ENCODE data around the gene DGKD.
A peak's percentile ranks its signal among the peaks of the same experiment; 100 is the strongest.
"Not testable (repeated sequence)": the region's sequence is repeated elsewhere in the genome, so short reads cannot be mapped to it uniquely, and the experiment has no call there.

The DGKD gene

DNA sequence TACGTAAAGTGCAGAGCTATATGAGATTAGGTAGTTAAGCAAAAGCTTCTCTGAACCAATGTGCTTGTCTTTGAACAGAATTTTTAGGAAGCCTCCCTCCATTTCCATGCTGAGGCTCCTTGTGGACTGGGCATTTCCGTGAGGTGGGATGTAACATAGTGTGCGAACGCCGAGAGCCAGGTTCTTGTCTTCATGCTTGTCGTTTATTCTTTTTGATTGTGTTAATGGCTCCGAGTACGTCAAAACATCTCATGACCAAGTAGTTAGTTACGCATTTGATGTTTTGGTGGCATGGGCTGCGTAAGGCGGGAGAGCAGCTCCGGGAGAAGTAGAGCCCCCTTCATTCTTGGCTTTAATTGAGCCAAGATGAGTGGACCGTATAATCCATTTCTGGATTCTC, 32.9 kb downstream of the DGKD start:
- no peak for DNase-seq

GRCh38 chr2:233387667-233388528, 33.6 kb downstream of the DGKD start:
- no peak for DNase-seq

- DNase-seq, result no peak
Measured at GRCh38 chr2:233389601-233390125, 35.4 kb downstream of the DGKD start.

DNA sequence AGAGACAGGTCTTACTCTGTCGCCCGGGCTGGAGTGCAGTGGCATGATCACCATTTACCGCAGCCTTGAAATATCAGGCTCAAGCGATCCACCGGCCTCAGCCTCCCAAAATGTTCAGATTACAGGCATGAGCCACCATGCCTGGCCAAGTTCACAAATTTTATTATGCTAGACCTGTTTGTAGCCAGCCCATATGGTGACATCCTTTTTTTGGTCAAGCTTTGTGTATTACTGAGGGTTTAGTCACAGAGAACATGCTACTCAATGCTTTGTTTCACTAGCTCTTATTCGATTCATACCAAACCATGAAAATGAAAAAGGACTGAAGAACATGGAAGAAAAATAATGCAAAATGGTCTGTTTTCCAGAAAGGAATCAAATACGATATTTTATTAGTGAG, 41.4 kb downstream of the DGKD start:
- DNase-seq, result no peak

- not testable (repeated sequence) for DNase-seq
Measured at GRCh38 chr2:233396726-233397665, 42.7 kb downstream of the DGKD start.

DNA sequence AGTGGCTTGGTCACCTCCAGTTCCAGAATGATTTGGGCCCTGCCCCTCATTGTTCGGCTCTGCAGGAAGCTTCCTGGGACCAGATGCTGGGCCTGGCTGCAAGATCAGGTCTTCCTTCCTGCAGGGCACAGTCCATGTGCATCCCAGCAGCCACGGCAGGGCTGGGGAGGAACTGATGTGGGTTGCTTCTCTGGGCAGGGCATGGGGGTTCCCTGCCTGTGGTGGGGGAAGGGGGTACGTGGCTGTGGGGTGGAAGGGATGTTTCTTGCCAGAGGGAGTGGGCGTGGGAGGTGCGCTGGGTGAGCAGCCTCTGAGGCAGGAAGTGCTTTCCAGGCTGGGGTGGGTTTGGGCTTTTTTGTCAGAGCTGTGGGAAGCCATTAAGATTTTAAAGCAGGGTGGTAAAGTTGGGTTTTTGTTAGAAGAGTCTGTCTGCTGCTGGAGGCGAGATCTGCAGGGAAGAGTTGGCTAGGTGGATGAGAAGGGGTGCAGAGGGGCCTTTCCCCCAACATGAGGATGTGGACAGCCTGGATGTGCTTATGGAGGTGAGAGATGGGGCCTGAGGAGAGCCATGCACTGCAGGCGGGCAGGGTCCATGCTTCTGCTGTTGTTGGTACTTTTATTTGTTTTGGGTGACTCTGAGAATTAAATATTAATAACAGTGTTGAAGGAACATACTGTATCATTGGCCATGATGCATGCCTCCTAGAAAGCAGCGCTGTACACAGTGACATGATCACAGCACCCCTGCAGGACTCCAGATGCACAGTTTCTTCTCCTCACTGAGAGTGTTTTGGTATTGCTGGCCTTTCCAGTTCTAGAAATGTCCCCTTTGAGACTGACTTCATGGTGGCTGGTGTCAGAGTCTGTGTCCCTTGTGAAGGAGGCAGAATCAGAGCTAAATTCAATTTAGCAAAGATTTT, 45.3 kb downstream of the DGKD start:
- DNase-seq, result peak; percentile 42

DNA sequence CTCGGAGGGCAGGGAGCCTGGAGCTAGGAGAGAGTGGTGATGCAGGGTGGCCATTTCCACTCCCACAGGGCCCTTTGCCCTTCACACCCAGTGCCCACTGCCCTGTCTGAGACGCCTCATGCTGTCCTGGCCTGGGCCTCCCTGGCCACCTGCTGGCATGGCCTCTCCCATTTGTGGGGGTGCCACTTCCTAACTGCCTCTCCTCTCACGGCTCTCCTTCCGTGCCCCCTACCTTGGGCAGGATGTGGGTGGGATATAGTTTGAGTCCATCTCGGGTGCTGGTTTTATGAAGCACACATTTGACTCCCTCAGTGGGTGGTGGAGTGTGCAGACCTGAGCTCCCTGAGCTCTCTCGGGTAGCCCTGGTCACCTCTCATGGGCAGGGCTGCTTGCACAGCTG, 46.0 kb downstream of the DGKD start:
- no peak for DNase-seq

- DNase-seq, result no peak
Measured at GRCh38 chr2:233400961-233401360, 46.7 kb downstream of the DGKD start.

GRCh38 chr2:233402346-233402745, 48.1 kb downstream of the DGKD start:
- no peak for DNase-seq

DNA sequence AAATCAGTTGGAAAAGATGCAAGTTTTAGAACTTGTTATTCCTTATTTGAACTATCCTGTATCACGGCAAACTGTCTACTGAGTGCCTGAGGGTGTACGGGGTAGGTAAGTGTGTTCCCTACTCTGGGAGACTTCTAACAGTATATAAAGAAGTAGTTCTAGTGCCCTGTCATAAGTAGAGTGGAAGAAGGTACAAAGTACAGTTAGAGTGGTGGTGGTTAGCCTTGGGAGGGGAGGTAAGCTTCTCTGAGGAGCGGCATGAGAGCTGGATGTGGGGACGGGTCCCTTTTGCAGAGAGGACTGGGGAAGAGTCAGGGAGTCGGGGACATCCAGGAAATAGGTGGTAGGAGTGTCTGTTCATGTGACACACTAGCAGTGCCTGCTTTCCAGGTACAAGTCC, 48.5 kb downstream of the DGKD start:
- no peak for DNase-seq

DNA sequence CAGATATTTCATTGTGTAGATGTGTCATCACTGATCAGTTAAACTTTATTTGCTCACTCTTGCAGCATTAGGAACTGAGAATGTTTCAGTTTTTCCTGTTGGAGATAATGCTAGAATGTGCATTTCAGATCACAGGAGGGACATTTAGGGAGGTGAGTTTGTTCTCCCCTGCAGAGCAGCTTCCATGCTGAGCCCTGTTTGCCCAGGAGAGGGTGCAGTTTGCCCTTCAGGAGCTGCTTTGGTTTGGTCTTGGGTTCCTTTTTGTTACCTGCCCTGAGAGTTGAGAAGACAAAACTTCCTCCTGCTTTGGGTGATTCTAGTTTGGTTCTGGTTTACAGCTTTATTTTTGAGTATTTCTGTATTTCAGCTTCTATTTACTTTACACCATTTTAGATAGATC, 49.9 kb downstream of the DGKD start:
- peak; percentile 68 for DNase-seq

DNA sequence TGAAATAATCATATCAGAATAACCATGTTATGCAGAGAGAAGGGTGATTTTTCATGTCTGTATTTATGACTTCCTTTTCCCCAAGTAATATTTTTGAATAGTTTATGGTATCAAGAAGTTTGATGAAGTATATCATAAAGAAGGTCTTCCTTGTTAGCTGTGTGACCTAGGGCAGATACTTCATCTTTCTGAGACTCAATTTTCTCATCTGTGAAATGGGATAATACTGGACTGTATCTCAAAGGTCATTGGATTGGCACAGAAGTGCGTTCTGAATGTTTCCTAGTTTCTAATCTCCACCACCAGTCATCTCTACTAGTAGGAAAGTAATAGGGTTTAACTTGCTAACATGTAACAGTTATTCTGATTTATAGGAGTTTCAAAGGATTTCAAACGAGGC, 52.6 kb downstream of the DGKD start:
- no peak for DNase-seq

GRCh38 chr2:233407771-233408181, 53.5 kb downstream of the DGKD start:
- DNase-seq, result no peak

DNA sequence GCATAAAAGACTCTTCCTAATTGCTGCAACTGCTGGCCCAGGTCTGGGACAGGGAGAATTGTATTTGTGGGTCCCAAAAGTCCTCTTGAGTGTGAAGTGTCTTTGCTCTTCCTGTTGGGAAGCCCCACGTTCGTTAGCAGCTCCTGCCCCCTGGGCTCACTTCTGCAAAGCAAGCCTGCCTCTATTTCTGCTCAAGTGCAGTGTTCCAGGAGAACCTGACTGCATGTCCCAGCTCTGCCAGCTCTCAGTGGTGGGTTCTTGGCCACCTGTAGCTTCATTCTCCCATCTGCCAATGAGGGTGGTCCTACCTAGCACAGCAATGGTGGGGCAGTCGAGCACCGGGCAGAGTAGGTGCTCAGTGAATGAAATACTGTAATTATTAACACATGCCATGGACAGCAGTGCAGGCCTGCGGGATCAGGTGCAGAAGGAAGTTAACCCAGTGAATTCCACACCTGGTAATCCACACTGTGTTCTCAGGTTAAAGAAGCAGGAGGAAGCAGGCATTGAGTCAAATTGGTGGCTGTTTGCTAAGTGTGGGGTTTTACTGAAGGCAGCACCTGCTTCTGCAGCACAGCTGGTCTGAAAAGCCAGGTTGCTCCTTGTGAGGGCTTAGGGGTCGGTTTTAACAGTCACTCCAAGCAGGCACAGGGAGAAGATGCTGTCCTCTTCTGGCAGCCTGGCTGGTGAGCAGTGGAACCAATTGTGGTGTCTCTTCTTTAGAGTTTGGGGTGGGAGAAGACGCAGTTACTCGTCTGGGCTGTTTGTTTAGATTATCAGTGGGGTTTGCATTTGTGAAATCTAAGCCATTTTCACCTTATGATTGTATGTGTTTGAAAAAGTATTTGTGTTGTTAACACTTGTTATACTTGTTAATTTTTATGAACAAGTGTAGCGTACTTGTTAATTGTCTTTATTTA, 54.3 kb downstream of the DGKD start:
- DNase-seq, result no peak

DNA sequence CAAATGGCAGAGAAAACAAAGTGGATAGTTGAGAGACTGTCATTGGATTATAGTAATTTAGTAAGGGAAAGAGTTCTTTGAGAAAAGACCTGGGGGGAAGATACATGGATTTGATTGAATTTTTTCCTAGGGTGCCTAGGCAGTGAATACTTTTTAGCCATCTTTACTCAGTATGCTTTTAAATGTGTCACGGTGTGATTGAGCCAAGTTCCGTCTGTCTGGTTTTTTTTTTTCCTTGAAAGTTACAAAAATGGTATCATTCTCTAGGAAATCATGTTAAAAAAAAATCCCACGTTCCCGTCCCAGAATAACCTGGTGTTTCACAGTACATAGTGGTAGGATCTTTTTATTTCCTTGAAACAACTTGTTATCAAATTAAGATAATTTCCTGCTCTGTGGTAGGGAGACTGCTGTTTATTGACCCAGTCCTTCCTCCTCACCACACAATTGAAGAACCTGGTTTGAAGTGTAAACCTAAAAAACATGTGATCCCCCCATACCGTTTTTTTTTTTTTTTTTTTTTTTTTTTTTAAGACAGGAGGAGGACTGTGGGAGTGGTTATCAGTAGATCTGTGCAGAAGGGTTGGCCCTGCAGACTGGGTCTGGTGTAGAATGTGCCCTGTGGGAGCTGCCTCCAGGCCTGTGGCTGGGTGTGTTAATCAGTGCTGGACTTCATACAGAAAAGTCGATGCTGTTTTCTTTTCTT, 55.1 kb downstream of the DGKD start:
- peak; percentile 57 for DNase-seq

DNA sequence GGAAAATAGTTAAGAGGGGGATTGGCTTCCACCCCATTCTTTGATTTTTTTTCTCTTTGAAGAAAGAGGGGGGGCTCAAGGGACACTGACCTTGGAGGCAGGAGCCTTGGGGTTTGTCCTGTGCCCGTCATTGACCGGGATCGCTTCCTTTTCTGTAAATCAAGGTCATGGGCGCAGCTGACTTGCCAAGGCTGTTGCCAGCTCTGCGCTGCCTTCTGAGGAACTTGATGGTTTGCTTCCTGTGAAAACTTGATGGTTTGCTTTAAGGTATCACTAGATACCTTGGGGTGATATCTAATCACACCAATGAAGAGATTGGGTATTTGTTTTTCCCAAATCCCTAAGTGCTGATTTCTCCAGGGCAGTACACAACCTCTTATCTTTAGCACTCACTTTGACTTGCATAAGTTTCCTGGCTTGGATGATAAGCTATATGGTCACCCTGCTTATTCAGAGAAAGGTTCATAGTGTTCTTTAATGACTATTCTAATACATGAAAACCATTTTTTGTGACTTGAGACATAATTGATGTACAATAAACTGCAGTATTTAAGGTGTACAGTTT, 56.0 kb downstream of the DGKD start:
- no peak for DNase-seq

- DNase-seq, result no peak
Measured at GRCh38 chr2:233411162-233411561, 56.9 kb downstream of the DGKD start.

GRCh38 chr2:233412405-233412804, 58.1 kb downstream of the DGKD start:
- DNase-seq, result no peak

GRCh38 chr2:233413046-233413445, 58.8 kb downstream of the DGKD start:
- DNase-seq, result no peak

Measured in central memory CD4-positive, alpha-beta T cell (primary cell).